CD4-positive, alpha-beta T cell treated with Interleukin-4 for 1 hour (primary cell): Measurements from ENCODE around the gene PHACTR1.
A peak's percentile ranks its signal among the peaks of the same experiment; 100 is the strongest.

Source experiments
- DNase-seq, 2 donors: peaks; one replicate each; pipeline ENCODE4 v3.0.0-alpha.2; 2020 to 2022

Gene PHACTR1

GRCh38 chr6:13177664-13178063, 461.1 kb downstream of the PHACTR1 start:
- no peak for DNase-seq

GRCh38 chr6:13178107-13178506, 461.5 kb downstream of the PHACTR1 start:
- no peak for DNase-seq

DNA sequence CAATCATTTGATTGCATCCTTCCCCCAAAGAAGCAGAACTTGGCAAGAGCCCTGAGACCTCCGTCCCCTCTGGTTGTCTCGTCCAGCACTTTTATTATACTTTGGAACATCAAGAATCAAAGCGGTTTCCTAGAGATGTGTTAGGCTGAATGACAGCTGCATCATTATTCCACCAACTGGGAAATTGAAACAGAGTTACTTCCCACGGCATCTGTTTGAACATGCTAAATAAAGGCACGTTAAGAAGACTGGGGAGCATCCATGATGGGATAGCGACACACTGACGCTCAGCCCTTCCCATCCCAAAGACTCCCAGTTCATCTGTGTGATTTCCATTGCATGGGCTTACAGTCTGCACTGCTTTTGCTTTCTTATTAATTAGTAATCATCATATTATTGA, 464.0 kb downstream of the PHACTR1 start:
- no peak for DNase-seq

- no peak for DNase-seq
Measured at GRCh38 chr6:13181393-13181792, 464.8 kb downstream of the PHACTR1 start.

GRCh38 chr6:13183415-13184088, 467.0 kb downstream of the PHACTR1 start:
- DNase-seq, result no peak

DNA sequence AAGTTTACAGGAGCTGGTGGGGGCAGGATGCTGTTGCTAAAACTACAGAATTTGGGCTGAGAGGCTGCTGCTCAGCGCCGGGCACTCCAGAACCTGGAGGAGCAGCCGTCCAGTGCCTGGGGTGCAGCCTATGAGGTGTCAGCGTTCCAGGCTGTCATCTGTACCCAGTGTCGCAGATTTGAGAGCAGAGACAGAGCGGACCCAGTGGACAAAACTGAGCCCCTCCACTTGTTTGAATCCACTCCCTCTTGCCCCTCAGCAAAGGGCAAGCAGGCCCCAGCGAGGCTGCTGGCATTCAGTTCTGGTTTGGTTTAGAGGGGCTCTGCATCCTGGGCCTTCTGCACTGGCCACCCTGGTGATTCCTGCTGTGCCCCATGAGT, 467.5 kb downstream of the PHACTR1 start:
- no peak for DNase-seq

DNA sequence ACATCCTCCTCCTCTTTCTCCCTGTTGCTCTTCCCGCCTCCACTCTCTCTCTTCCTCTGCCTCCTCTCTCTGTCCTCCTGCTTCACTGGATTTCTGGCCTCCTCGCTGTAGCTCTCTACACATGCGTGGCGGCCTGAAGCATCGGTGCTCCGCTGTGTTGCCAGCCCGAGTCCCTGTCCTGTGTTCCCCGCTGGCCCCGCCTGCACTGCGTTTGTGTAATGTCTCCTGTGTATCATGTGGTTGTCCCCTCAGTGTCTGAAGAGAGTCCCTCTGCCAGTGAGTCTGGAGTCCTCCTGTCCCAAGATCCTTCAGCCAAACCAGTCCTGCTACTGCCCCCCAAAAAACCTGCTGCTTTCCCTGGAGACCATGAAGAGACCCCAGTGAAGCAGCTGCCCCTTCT, 468.0 kb downstream of the PHACTR1 start:
- no peak for DNase-seq

DNA sequence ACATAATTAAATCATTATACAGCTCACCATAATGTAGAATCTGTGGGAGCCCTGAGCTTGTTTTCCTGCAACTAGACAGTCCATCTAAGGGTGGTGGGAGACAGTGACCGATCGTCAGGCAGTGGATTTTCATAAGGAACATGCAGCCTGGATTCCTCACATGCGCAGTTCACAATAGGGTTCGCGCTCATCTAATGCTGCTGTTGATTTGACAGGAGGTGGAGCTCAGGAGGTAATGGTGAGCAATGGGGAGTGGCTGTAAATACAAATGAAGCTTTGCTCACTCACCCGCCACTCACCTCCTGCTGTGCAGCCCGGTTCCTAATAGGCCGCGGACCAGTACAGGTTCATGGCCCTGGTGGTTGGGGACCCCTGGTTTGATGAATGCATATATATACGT, 470.3 kb downstream of the PHACTR1 start:
- no peak for DNase-seq

- DNase-seq, result no peak
Measured at GRCh38 chr6:13187692-13188091, 471.1 kb downstream of the PHACTR1 start.

GRCh38 chr6:13188306-13188705, 471.7 kb downstream of the PHACTR1 start:
- no peak for DNase-seq

- DNase-seq, result no peak
Measured at GRCh38 chr6:13189710-13190109, 473.1 kb downstream of the PHACTR1 start.

DNA sequence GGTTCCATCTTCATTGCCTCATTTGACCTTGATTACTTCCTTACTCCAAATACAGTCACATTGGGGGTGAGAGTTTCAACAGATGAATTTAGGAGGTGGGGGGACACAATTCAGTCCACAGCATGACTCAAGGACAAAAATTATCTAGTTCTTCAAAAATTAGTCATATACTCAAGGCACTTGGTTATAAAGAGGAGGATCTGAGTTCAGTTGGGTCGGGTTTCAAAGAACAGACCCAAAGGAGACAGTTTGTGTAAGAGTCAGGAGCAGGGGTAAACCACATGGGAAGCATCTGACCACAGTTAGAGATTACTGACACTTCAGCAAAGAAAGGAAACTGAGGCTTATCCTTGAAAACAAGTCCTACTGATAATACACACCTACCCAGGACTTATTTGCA, 473.8 kb downstream of the PHACTR1 start:
- DNase-seq, result no peak

GRCh38 chr6:13191461-13191860, 474.9 kb downstream of the PHACTR1 start:
- no peak for DNase-seq

GRCh38 chr6:13194852-13195251, 478.3 kb downstream of the PHACTR1 start:
- peak; percentile 17 to 62 for DNase-seq

DNA sequence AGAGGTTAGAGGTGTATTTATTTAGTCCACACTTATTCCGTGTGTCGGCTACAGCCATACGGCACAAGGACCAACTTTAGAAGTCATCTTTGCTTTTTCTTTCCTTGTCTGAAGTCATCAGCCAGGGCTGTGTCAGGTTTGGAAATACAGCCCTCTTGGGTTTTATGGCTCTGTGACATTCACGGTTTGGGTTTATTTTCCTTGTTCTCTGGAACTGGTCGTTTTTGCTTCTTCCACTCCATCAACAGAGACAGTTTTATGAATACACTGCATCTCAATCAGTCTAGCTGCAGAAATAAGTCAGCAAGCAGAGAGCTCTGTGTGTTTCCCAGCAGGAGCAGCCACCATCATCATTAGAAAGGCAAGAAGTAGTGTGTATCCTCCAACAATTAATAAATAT, 479.2 kb downstream of the PHACTR1 start:
- no peak for DNase-seq

DNA sequence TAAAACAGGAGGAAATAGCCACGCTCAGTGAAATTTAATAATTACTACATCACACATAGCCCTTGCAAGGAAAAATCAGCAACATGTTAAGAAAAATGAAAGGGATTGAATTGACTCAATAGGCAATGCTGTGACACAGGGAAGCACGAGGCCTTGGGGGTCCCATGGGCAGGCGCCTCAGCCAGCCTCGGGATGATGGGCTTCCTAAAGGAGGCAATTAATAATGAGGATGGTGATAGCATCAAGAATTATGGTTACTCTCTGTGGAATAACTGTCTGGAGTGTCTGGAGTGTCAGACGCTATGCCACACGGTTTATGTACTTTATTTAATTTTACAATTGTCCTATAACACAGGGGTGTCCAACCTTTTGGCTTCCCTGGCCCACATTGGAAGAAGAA, 481.6 kb downstream of the PHACTR1 start:
- DNase-seq, result no peak

DNA sequence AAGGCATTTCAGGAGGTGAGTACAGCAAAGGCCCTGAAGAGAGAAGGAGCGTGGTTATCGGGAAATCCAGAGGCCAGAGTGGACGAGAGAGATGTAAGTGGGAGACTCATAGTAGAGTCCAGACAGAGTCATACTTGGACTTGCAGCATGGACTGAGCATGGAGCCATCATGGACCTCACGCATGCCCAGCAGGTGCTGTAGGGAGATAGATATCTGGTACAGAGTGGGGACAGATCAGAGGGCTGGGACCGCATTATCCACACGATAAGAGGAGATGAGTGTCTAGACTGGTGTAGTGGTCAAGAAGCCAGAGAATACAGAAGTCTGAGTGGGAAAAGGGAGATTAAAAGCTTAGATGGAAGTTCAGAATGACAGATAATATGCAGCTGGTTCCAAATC, 484.8 kb downstream of the PHACTR1 start:
- DNase-seq, result no peak

- DNase-seq, result no peak
Measured at GRCh38 chr6:13203145-13203544, 486.6 kb downstream of the PHACTR1 start.

- no peak for DNase-seq
Measured at GRCh38 chr6:13205106-13205505, 488.5 kb downstream of the PHACTR1 start.

GRCh38 chr6:13212096-13212495, 495.5 kb downstream of the PHACTR1 start:
- DNase-seq, result no peak

- no peak for DNase-seq
Measured at GRCh38 chr6:13212538-13212937, 496.0 kb downstream of the PHACTR1 start.

- DNase-seq, result no peak
Measured at GRCh38 chr6:13215390-13215789, 498.8 kb downstream of the PHACTR1 start.

DNA sequence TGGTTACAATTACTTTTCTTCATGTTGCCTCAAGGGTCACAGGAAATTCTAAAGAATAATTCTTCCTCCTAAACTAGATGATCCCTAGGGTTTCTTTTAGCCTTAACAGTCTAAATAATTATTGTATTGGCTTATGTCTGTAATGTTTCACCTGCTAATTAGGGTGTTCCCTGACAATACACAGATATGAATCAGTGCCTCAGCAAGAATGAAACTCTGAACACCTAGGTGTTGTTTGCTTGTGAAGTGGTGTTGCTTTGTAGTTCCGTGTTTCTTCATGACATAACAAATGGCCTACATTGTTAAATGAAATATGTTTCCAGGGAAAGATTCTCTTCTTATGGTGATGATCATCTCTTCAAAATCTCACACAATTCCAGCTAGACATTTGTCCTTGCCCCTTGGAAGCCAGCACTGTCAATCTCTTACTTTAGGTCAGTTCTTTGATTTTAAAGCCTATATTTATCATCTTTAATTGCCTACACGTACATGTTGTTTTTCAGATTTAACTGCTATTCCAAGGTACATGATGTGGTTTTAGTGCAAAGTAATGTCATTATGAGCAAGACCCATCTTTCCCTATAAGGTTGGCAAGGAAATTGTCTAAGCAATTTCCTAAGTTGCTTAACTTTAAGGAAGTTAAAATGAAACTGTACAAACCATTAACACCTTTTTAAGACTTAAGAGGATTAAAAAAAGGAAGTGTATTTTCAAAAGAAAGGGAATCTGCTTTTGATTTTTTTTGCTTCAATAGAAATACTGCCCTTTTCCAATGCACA, 499.9 kb downstream of the PHACTR1 start:
- DNase-seq, result no peak

GRCh38 chr6:13217206-13217905, 500.8 kb downstream of the PHACTR1 start:
- DNase-seq, result no peak
